Psoas muscle (tissue), 8 donors: ENCODE data around the gene KLHL1. TPM values are rescaled to one million over a fixed set of nuclear protein-coding genes. Genes with fewer than 3 reads are reported as not detected.

Source experiments
- ATAC-seq, 4 donors: fragments of 200-7000 bp; cut with Tn5 transposase; one replicate each; pipeline ENCODE4 v1.9.1; 2020; ENCODE audit warnings: moderate library complexity in 3 of 4, mild to moderate bottlenecking in 2 of 4
- DNase-seq, 2 donors: peaks; one replicate each; pipeline ENCODE4 v3.0.0-alpha.2; 2020
- H3K27ac ChIP-seq: fragments of 200-600 bp; one replicate; pipeline ENCODE4 v1.8.0; 2022
- H3K27me3 ChIP-seq, 3 donors: fragments of 200-600 bp in 1 of 3; one replicate each; pipeline versions ENCODE4 v1.6.1 to v1.8.0; 2013 to 2022; ENCODE audit warnings: low read length in 2 of 3, mild to moderate bottlenecking in 2 of 3, moderate library complexity in 1 of 3; ENCODE audit not compliant: insufficient read depth in 3 of 3
- H3K36me3 ChIP-seq, 2 donors: fragments of 200-600 bp in 1 of 2; one replicate each; pipeline versions ENCODE4 v1.6.1 to v1.8.0; 2013 to 2022; ENCODE audit warnings: low read depth in 1 of 2, mild to moderate bottlenecking in 1 of 2, moderate library complexity in 1 of 2; ENCODE audit not compliant: insufficient read depth in 1 of 2
- H3K4me1 ChIP-seq: fragments of 200-600 bp; one replicate; pipeline ENCODE4 v1.8.0; 2022
- H3K4me3 ChIP-seq: fragments of 200-600 bp; one replicate; pipeline ENCODE4 v1.8.0; 2022; ENCODE audit warnings: mild to moderate bottlenecking
- H3K9me3 ChIP-seq: fragments of 200-600 bp; one replicate; pipeline ENCODE4 v1.8.0; 2022
- CTCF ChIP-seq: fragments of 200-600 bp; IDR thresholded peaks from one replicate; pipeline ENCODE4 v1.8.0; 2022; ENCODE audit warnings: antibody characterized with exemption
- WGBS, 3 donors: extraction: QIAGEN DNeasy Blood & Tissue Kit; methylation state at CpG; one replicate each; pipeline versions ENCODE4 v1.1.6 to v1.1.7; 2013; 5-methylcytosine and 5-hydroxymethylcytosine counted together
- intact Hi-C, 2 donors: fragments of 100-400 bp; cut with DNase I; formaldehyde crosslinking; loops; one replicate each; pipeline versions ENCODE4 v1.11.0 to v1.14.2; 2022
- polyA plus RNA-seq, 3 donors: library from polyadenylated mRNA; stranded (reverse); fragments of 200-250 nt; gene quantifications; one replicate each; pipeline ENCODE4 v1.2.3, GENCODE V29; 2013
- total RNA-seq, 4 donors: library from RNA; stranded (reverse); fragmentation: NEBNext Ultra II Directional in 2 of 4; extraction: Animal tissue kit (Norgen Biotek cat#: 25700) in 2 of 4; gene quantifications; one replicate each; pipeline versions ENCODE4 v1.2.1 to v1.2.4, GENCODE V29; 2021 to 2023
- donor health status: healthy with polysubstance abuse.
- donor health status: DM: no; HTN: no; CAD: no; lungs with moderate emphysema.
- donor health status: Bipolar disorder and iron deficiency.
- donor health status: healthy.
- donor health status: DM: yes; HTN: yes; CAD: no.
- donor health status: DM: no; HTN: no; CAD: no.
- donor health status: DM: no; HTN: no; CAD: no.
- donor health status: DM: yes; HTN: yes; CAD: no.

The KLHL1 gene
- total and polyA plus RNA-seq, 7 donors, result not detected

GRCh38 chr13:69761581-69761980 lies 346.7 kb downstream of the KLHL1 start:
- no peaks in the 10 kb centered on the region for H3K36me3 ChIP-seq
- no peak for TF ChIP-seq CTCF
- WGBS, 3 donors, result 71 to 75% (median 71%) methylated on average over 1 of the region's 1 CpG
- no peaks in the 10 kb centered on the region for H3K27me3 ChIP-seq
- H3K4me1 ChIP-seq, result no peaks in the 10 kb centered on the region
- no peak overlapping the region for H3K4me3 ChIP-seq
- no peaks in the 10 kb centered on the region for H3K9me3 ChIP-seq
- intact Hi-C loops, result no loop called here
- no peak for ATAC-seq
- DNase-seq, result no peak
- H3K27ac ChIP-seq, result no peak overlapping the region

GRCh38 chr13:69755101-69755500 lies 353.2 kb downstream of the KLHL1 start:
- H3K27ac ChIP-seq, result no peak overlapping the region
- DNase-seq (no peak), ATAC-seq (no peak)
- H3K4me3 ChIP-seq, result no peak overlapping the region
- intact Hi-C loops, result no loop called here
- 56 to 58% (median 58%) methylated on average over 2 of the region's 2 CpGs for WGBS, 3 donors
- H3K36me3 ChIP-seq, result no peaks in the 10 kb centered on the region
- H3K27me3 ChIP-seq, result no peaks in the 10 kb centered on the region
- H3K4me1 ChIP-seq, result no peaks in the 10 kb centered on the region
- no peaks in the 10 kb centered on the region for H3K9me3 ChIP-seq
- no peak for TF ChIP-seq CTCF

GRCh38 chr13:69751259-69751658 lies 357.0 kb downstream of the KLHL1 start:
- intact Hi-C loops, result no loop called here
- H3K4me3 ChIP-seq, result no peak overlapping the region
- H3K36me3 ChIP-seq, result no peaks in the 10 kb centered on the region
- TF ChIP-seq CTCF, result no peak
- H3K27me3 ChIP-seq, result no peaks in the 10 kb centered on the region
- DNase-seq (no peak), ATAC-seq (no peak)
- H3K27ac ChIP-seq, result no peak overlapping the region
- 86 to 91% (median 89%) methylated on average over 4 of the region's 4 CpGs for WGBS, 3 donors
- H3K4me1 ChIP-seq, result no peaks in the 10 kb centered on the region
- H3K9me3 ChIP-seq, result no peaks in the 10 kb centered on the region

GRCh38 chr13:69737129-69737935 lies 370.9 kb downstream of the KLHL1 start:
- 71 to 76% (median 72%) methylated on average over 11 of the region's 11 CpGs for WGBS, 3 donors
- intact Hi-C loops, result no loop called here
- no peak for ATAC-seq
- H3K4me1 ChIP-seq, result no peaks in the 10 kb centered on the region
- no peaks in the 10 kb centered on the region for H3K27me3 ChIP-seq
- no peak overlapping the region for H3K4me3 ChIP-seq
- TF ChIP-seq CTCF, result no peak
- H3K9me3 ChIP-seq, result no peaks in the 10 kb centered on the region
- no peak overlapping the region for H3K27ac ChIP-seq
- H3K36me3 ChIP-seq, result no peaks in the 10 kb centered on the region
- no peak for DNase-seq

- H3K9me3 ChIP-seq, result no peaks in the 10 kb centered on the region
- no peaks in the 10 kb centered on the region for H3K4me1 ChIP-seq
- ATAC-seq, result no peak
- intact Hi-C loops, result no loop called here
- TF ChIP-seq CTCF, result no peak
- no peaks in the 10 kb centered on the region for H3K36me3 ChIP-seq
- WGBS, 3 donors, result 84 to 92% (median 88%) methylated on average over 1 of the region's 1 CpG
- no peak overlapping the region for H3K4me3 ChIP-seq
- no peaks in the 10 kb centered on the region for H3K27me3 ChIP-seq
- H3K27ac ChIP-seq, result no peak overlapping the region
- DNase-seq, result no peak
Observed at GRCh38 chr13:69721631-69722030, 386.6 kb downstream of the KLHL1 start.
